Stimulated activated naive CD8-positive, alpha-beta T cell treated with anti-CD3 and anti-CD28 coated beads, Interleukin-15, Interleukin-2, amounts not matched to agents 100 U/mL and 50 U/mL, for 24 hours (primary cell): ENCODE measurements around the gene TMEM138.
A peak's percentile ranks its signal among the peaks of the same experiment; 100 is the strongest.
"Not testable (repeated sequence)": the region's sequence is repeated elsewhere in the genome, so short reads cannot be mapped to it uniquely, and the experiment has no call there.

ENCODE experiments used
- ATAC-seq: fragments of 150-1000 bp; cut with Tn5 transposase; one replicate; pipeline ENCODE4 v1.10.0; 2021
- DNase-seq: peaks from one replicate; pipeline ENCODE4 v3.0.0; 2021

TMEM138 gene

GRCh38 chr11:61367406-61367805 is 5.2 kb downstream of the TMEM138 start:
- DNase-seq (no peak), ATAC-seq (no peak)

GRCh38 chr11:61368646-61369045 is 6.5 kb downstream of the TMEM138 start:
- ATAC-seq (no peak), DNase-seq (no peak)

GRCh38 chr11:61369372-61370348 is 7.5 kb downstream of the TMEM138 start:
- DNase-seq (no peak), ATAC-seq (no peak)

GRCh38 chr11:61370349-61371005 is 8.3 kb downstream of the TMEM138 start:
- no peak for DNase-seq
- peak; percentile 58 for ATAC-seq

GRCh38 chr11:61372659-61373420 is 10.7 kb downstream of the TMEM138 start:
- DNase-seq, result no peak
- no peak for ATAC-seq

- ATAC-seq (no peak), DNase-seq (no peak)
Observed at GRCh38 chr11:61375761-61376108, 13.6 kb downstream of the TMEM138 start.

- ATAC-seq (no peak), DNase-seq (no peak)
Observed at GRCh38 chr11:61377461-61378160, 15.4 kb downstream of the TMEM138 start.

- no peak for ATAC-seq
- DNase-seq, result no peak
Observed at GRCh38 chr11:61378713-61379313, 16.6 kb downstream of the TMEM138 start.

- ATAC-seq (no peak), DNase-seq (no peak)
Observed at GRCh38 chr11:61380884-61381283, 18.7 kb downstream of the TMEM138 start.

- DNase-seq, result not testable (repeated sequence)
Observed at GRCh38 chr11:61383859-61384258, 21.7 kb downstream of the TMEM138 start.

GRCh38 chr11:61384271-61385242 is 22.4 kb downstream of the TMEM138 start:
- no peak for ATAC-seq
- no peak for DNase-seq

More at GRCh38 chr11:61383859-61384258, 21.7 kb downstream of the TMEM138 start:
- ATAC-seq, result not testable (repeated sequence)

GRCh38 chr11:61390161-61390560 is 28.0 kb downstream of the TMEM138 start:
- ATAC-seq (no peak), DNase-seq (no peak)

- DNase-seq (peak; percentile 12), ATAC-seq (peak; percentile 30)
Observed at GRCh38 chr11:61392981-61393595, 30.9 kb downstream of the TMEM138 start.

GRCh38 chr11:61401173-61401572 is 39.0 kb downstream of the TMEM138 start:
- ATAC-seq, result no peak
- no peak for DNase-seq

- DNase-seq (no peak), ATAC-seq (no peak)
Observed at GRCh38 chr11:61401573-61401972, 39.4 kb downstream of the TMEM138 start.

- no peak for ATAC-seq
Observed at GRCh38 chr11:61403658-61404057, 41.5 kb downstream of the TMEM138 start.

GRCh38 chr11:61404103-61404502 is 41.9 kb downstream of the TMEM138 start:
- ATAC-seq (no peak), DNase-seq (no peak)

More at GRCh38 chr11:61403658-61404057, 41.5 kb downstream of the TMEM138 start:
- DNase-seq, result no peak

GRCh38 chr11:61404641-61405040 is 42.5 kb downstream of the TMEM138 start:
- DNase-seq, result no peak
- ATAC-seq, result no peak

GRCh38 chr11:61406067-61406466 is 43.9 kb downstream of the TMEM138 start:
- ATAC-seq (no peak), DNase-seq (no peak)
